OCI-M2 (cell line): ENCODE data around the gene FAM180A.

ENCODE experiments used
- DNase-seq: peaks from one replicate; lab custom pipeline; 2025; ENCODE audit not compliant: unreplicated experiment; lab: John Stamatoyannopoulos, UW

FAM180A gene

DNA sequence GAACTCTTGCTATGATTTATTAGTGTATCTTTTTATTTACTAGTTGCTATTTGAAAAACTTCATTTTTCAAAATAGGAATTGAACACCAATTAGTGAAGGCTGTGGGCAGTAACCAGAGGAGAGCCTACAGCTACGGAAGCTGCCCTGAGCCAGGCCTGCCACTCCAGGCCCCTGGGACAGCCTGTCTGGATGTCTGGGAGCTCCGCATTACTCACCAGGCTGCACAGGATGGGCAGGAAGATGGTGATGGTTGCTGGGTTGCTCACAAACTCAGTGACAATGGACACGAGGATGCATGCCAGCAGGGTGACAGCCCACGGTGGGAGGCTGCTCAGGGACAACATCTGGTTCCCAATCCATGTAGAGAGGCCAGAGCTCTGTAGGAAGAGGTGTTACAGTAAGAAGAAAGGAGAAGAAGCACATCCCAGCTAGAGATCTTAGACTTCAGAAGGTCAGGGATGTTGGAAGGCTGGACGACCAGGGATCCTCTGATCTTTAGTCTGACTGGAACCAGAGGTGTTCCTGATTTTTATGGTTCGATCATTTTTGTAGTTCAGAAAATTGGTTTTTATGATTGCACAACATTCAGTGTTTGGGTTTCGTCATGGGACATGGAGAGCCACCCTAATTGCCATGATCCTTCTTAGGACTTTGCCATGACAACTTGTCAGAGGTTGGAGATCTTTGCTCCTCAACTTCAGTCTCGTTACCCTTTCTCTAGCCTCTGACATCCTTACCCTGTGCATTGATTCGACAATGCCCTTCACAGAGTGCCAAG is 63.1 kb downstream of the FAM180A start:
- DNase-seq = no peak

DNA sequence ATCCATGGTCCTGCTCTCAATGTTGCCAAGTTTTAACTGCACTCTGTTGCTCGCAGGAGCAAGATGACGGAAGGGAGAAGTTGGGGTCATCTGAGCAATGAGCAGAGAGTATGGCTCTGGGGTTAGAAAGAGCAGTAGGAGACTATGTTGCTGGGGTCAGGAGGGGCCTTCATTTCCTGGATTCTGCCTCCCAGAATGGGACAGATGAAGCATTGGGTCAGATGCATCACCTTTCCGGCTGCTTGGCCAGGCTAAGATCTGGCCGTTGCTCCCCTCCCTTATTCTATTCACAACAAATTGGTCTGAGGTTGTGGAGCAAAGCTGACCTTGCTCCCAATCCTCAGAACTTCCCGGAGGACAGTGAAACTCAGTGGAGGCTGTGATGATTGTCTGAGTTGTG is 63.9 kb downstream of the FAM180A start:
- no peak for DNase-seq

DNA sequence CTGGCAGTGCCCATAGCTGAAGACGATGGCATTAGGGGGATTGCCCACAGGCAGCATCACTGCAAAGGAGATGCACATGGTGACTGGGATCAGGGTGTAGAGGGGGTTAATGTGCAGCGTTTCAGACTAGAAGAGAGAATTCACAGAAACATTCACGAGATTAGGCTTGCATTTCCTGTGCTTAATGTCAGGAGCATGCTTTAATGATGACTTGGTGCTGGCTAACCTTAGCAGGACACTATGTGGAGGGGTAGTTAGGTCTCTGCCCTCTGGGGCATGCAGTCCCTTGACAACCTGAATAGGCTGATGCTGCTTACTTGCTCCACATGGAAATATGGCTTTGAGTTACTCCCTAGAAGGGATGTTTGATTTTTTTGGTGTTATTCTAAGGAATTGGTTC is 64.5 kb downstream of the FAM180A start:
- DNase-seq = no peak

DNA sequence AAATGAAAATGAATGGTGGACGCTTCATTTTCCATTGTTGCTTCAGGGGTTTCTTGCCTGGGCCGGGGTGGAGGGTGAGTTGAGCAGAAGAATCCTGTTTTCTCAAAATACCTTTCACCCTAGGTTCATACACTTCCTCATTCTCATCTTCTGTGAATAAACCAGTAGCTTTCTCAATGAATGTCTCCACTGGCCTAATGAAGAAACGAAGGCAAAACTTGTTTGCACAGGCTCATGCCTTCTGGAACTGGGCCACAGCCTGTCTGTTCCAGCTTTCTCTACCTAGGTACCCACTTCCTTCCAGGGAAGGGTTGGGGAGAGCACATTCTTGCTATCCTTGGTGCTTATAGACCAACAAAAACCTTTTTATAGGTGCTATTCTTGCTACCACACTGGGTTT is 65.0 kb downstream of the FAM180A start:
- no peak for DNase-seq

DNA sequence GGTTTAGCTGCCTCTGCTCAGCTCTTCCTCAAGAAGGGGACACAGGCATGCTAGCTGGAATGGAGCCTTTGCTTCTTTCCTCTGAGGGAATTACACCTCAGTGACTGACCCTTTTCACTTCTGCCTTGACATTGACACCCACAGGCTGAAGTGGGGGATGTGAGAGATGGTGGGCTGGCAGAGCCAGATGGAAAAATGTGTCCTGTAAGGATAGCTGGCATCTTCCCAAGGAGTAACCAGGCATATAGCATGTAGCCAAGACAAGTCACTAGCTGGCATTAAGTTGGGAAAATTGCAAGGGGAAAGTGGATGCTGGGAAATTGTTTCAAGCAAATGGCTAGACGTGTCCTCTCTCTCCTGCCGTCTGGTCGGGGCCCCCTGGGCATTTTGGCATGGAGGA is 66.4 kb downstream of the FAM180A start:
- DNase-seq = no peak

DNA sequence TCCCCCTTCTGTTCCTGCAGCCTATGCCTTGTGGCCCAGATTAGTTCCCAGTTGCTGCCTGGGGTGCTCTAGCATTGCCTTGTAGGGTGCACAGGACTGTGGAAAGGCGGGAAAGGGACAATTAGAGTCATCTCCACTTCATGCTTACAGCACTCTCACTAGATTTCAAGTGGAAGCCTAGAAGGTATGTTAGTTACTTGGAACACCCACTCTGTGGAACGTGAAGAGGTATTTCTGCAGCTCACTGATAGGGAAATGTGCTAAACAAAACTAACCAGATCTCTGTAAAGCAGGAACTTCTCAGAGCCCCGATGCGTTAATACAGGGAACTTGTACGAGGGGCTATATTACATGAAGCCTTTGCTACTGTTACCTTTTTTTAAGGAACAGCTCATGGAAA is 66.9 kb downstream of the FAM180A start:
- no peak for DNase-seq
